Glutamatergic neuron (in vitro differentiated cells): ENCODE results near the gene RAI2. TPM values are rescaled to one million over a fixed set of nuclear protein-coding genes. Genes with fewer than 3 reads are reported as not detected.

Source experiments
- DNase-seq: peaks from one replicate; pipeline ENCODE4 v3.0.0; 2022
- H3K27ac Mint-ChIP-seq: one replicate; pipeline ENCODE4 v1.8.0; 2020; ENCODE audit warnings: mild to moderate bottlenecking, mixed read lengths, inconsistent platforms; ENCODE audit not compliant: unreplicated experiment
- H3K27me3 Mint-ChIP-seq: one replicate; pipeline ENCODE4 v1.8.0; 2020; ENCODE audit warnings: mild to moderate bottlenecking, moderate library complexity, mixed read lengths, inconsistent platforms; ENCODE audit not compliant: unreplicated experiment
- H3K36me3 Mint-ChIP-seq: one replicate; pipeline ENCODE4 v1.8.0; 2020; ENCODE audit warnings: mild to moderate bottlenecking, mixed read lengths, inconsistent platforms; ENCODE audit not compliant: unreplicated experiment
- H3K4me1 Mint-ChIP-seq: one replicate; pipeline ENCODE4 v1.8.0; 2020; ENCODE audit warnings: mild to moderate bottlenecking, low read depth, mixed read lengths, inconsistent platforms; ENCODE audit not compliant: unreplicated experiment
- H3K4me3 Mint-ChIP-seq: one replicate; pipeline ENCODE4 v1.8.0; 2020; ENCODE audit warnings: mild to moderate bottlenecking, mixed read lengths, inconsistent platforms; ENCODE audit not compliant: unreplicated experiment
- H3K9me3 Mint-ChIP-seq: one replicate; pipeline ENCODE4 v1.8.0; 2020; ENCODE audit warnings: mild to moderate bottlenecking, moderate library complexity, mixed read lengths, inconsistent platforms; ENCODE audit not compliant: unreplicated experiment
- CTCF ChIP-seq: fragments of 200-600 bp; sonication (generic); IDR thresholded peaks from one replicate; pipeline ENCODE4 v1.5.0; 2021; ENCODE audit not compliant: partially characterized antibody, unreplicated experiment
- total RNA-seq: library from RNA; stranded (reverse); fragmentation: NEBNext Ultra II Directional; extraction: Animal tissue kit (Norgen Biotek cat#: 25700); gene quantifications from one replicate; pipeline ENCODE4 v1.2.1, GENCODE V29; 2021; ENCODE audit not compliant: unreplicated experiment

The RAI2 gene
- total RNA-seq, 1 donor from 2014 or later = 1.4 TPM

DNA sequence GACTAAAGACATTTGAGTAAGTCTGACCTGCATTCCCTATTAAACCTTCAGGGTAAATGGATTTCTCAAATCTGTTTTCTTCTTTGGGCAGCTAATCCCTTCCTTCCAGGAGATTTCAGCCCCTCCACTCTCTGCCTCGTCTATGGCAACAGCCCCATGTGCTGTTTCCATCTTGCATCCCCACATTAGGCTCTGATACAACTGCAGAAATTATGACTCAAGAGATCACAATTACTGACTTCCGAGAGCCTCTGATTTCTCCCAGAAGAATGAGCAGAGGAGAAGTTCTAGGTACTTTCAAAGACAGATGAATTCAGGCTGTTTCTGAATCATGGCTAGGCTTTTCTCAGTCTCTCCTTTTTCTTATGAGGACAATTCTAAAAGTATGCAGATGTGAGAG lies 38.7 kb downstream of the RAI2 start:
- no peaks in the 10 kb centered on the region for H3K4me1 Mint-ChIP-seq
- H3K27me3 Mint-ChIP-seq = no peaks in the 10 kb centered on the region
- H3K27ac Mint-ChIP-seq = no peak overlapping the region
- no peak for TF ChIP-seq CTCF
- H3K4me3 Mint-ChIP-seq = no peak overlapping the region
- DNase-seq = no peak
- H3K9me3 Mint-ChIP-seq = no peaks in the 10 kb centered on the region
- no peaks in the 10 kb centered on the region for H3K36me3 Mint-ChIP-seq

GRCh38 chrX:17820100-17820499 lies 41.0 kb downstream of the RAI2 start:
- Mint-ChIP-seq H3K9me3 (no peaks in the 10 kb centered on the region), H3K4me1 (no peaks in the 10 kb centered on the region), H3K4me3 (no peak overlapping the region), H3K36me3 (no peaks in the 10 kb centered on the region), H3K27me3 (no peaks in the 10 kb centered on the region), H3K27ac (no peak overlapping the region)
- TF ChIP-seq CTCF = no peak
- no peak for DNase-seq

DNA sequence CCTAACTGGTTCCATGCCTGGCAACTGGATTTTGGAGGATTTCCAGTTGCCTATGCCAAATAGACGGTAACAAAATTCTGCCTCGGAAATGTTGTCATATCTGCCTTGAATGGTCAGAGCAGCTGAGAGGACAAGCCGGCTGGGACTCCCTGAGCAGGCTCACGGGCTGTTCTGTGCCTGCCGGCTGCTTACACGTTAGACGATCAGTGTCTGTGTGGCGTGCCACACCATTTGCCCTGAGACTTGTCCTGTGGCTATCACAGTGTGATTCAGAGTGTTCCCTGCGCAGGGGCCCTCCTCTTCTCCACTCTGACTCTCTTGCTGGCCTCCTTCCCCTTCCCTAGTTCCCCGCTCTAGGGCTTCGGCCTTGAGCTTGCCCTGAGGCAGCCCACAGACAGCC lies 42.4 kb downstream of the RAI2 start:
- H3K27me3 Mint-ChIP-seq = no peaks in the 10 kb centered on the region
- no peak for DNase-seq
- no peaks in the 10 kb centered on the region for H3K9me3 Mint-ChIP-seq

GRCh38 chrX:17817251-17817650 lies 43.8 kb downstream of the RAI2 start:
- no peak for DNase-seq
- H3K9me3 Mint-ChIP-seq = no peaks in the 10 kb centered on the region
- H3K27ac Mint-ChIP-seq = no peak overlapping the region
- H3K36me3 Mint-ChIP-seq = no peaks in the 10 kb centered on the region
- TF ChIP-seq CTCF = no peak
- no peak overlapping the region for H3K4me3 Mint-ChIP-seq
- no peaks in the 10 kb centered on the region for H3K27me3 Mint-ChIP-seq
- H3K4me1 Mint-ChIP-seq = no peaks in the 10 kb centered on the region

More for the DNA sequence above, 42.4 kb downstream of the RAI2 start:
- Mint-ChIP-seq H3K36me3 (no peaks in the 10 kb centered on the region), H3K4me1 (no peaks in the 10 kb centered on the region), H3K4me3 (no peak overlapping the region), H3K27ac (no peak overlapping the region)
- TF ChIP-seq CTCF = no peak

GRCh38 chrX:17814557-17814956 lies 46.5 kb downstream of the RAI2 start:
- no peaks in the 10 kb centered on the region for H3K27me3 Mint-ChIP-seq
- H3K4me1 Mint-ChIP-seq = no peaks in the 10 kb centered on the region
- H3K27ac Mint-ChIP-seq = no peak overlapping the region
- H3K9me3 Mint-ChIP-seq = no peaks in the 10 kb centered on the region
- DNase-seq = no peak
- no peaks in the 10 kb centered on the region for H3K36me3 Mint-ChIP-seq
- H3K4me3 Mint-ChIP-seq = no peak overlapping the region
- TF ChIP-seq CTCF = no peak
